Muscle of leg (tissue), 16 donors: ENCODE data around the gene FAM241A. TPM values are rescaled to one million over a fixed set of nuclear protein-coding genes. Genes with fewer than 3 reads are reported as not detected.

Source experiments
- DNase-seq: peaks from one replicate; pipeline ENCODE4 v3.0.0; 2013
- H3K27ac ChIP-seq: one replicate; pipeline ENCODE4 v1.5.1; 2013; ENCODE audit warnings: mild to moderate bottlenecking, low read length, control low read depth
- H3K27me3 ChIP-seq: one replicate; pipeline ENCODE4 v1.6.1; 2013; ENCODE audit warnings: low read length; ENCODE audit not compliant: control insufficient read depth, insufficient read depth
- H3K36me3 ChIP-seq: one replicate; pipeline ENCODE4 v1.6.1; 2013; ENCODE audit warnings: low read length; ENCODE audit not compliant: control insufficient read depth, insufficient read depth
- H3K4me1 ChIP-seq: one replicate; pipeline ENCODE4 v1.6.1; 2013; ENCODE audit warnings: low read length; ENCODE audit not compliant: control insufficient read depth, insufficient read depth
- H3K4me3 ChIP-seq: one replicate; pipeline ENCODE4 v1.5.1; 2013; ENCODE audit warnings: low read length, control low read depth
- H3K9me3 ChIP-seq: replicated peaks from 2 replicates; pipeline ENCODE4 v1.6.1; 2013; ENCODE audit warnings: low read depth, low read length; ENCODE audit not compliant: control insufficient read depth
- WGBS: methylation state at CpG from one replicate; pipeline ENCODE4 v1.1.5; 2013; ENCODE audit warnings: missing lambda C conversion rate; ENCODE audit not compliant: insufficient coverage; 5-methylcytosine and 5-hydroxymethylcytosine counted together
- long read RNA-seq, 11 donors: transcript quantifications; one replicate each; lab custom pipeline, GENCODE V29; 2026
- polyA plus RNA-seq, 8 donors: library from polyadenylated mRNA; unstranded; fragments of 120-200 nt; gene quantifications; one replicate each; pipeline versions ENCODE4 v1.2.1 to v1.2.3, GENCODE V29; 2013; ENCODE audit warnings: inconsistent platforms in 1 of 8, low replicate concordance in 1 of 8; ENCODE audit not compliant: insufficient read length in 8 of 8, insufficient read depth in 1 of 8
- total RNA-seq: library from RNA; stranded (reverse); fragments of 120-200 nt; gene quantifications from one replicate; pipeline ENCODE4 v1.2.4, GENCODE V29; 2013

FAM241A gene
- total RNA-seq (1.9 TPM), polyA plus RNA-seq (1 to 10 TPM; 2.6 to 5.3 (median 4.0) TPM)
- long read RNA-seq, donor 1, full-length matches to known transcripts: 4 of 4 reads
- long read RNA-seq, donor 1, partial matches to known transcripts: 0 of 4 reads
- long read RNA-seq, donor 1, other reads (novel, unspliced or antisense): 0 of 4 reads
- long read RNA-seq, donor 2, full-length matches to known transcripts: 2 of 2 reads
- long read RNA-seq, donor 2, partial matches to known transcripts: 0 of 2 reads
- long read RNA-seq, donor 2, other reads (novel, unspliced or antisense): 0 of 2 reads
- long read RNA-seq, donor 3, full-length matches to known transcripts: 16 of 16 reads
- long read RNA-seq, donor 3, partial matches to known transcripts: 0 of 16 reads
- long read RNA-seq, donor 3, other reads (novel, unspliced or antisense): 0 of 16 reads
- long read RNA-seq, donor 4, full-length matches to known transcripts: 14 of 14 reads
- long read RNA-seq, donor 4, partial matches to known transcripts: 0 of 14 reads
- long read RNA-seq, donor 4, other reads (novel, unspliced or antisense): 0 of 14 reads
- long read RNA-seq, donor 5, full-length matches to known transcripts: 22 of 33 reads
- long read RNA-seq, donor 5, partial matches to known transcripts: 11 of 33 reads
- long read RNA-seq, donor 5, other reads (novel, unspliced or antisense): 0 of 33 reads
- long read RNA-seq, donor 6, full-length matches to known transcripts: 16 of 16 reads
- long read RNA-seq, donor 6, partial matches to known transcripts: 0 of 16 reads
- long read RNA-seq, donor 6, other reads (novel, unspliced or antisense): 0 of 16 reads
- long read RNA-seq, donor 7, full-length matches to known transcripts: 10 of 10 reads
- long read RNA-seq, donor 7, partial matches to known transcripts: 0 of 10 reads
- long read RNA-seq, donor 7, other reads (novel, unspliced or antisense): 0 of 10 reads
- long read RNA-seq, donor 8, full-length matches to known transcripts: 22 of 22 reads
- long read RNA-seq, donor 8, partial matches to known transcripts: 0 of 22 reads
- long read RNA-seq, donor 8, other reads (novel, unspliced or antisense): 0 of 22 reads
- long read RNA-seq, donor 9, full-length matches to known transcripts: 13 of 13 reads
- long read RNA-seq, donor 9, partial matches to known transcripts: 0 of 13 reads
- long read RNA-seq, donor 9, other reads (novel, unspliced or antisense): 0 of 13 reads
- long read RNA-seq, donor 10, full-length matches to known transcripts: 14 of 14 reads
- long read RNA-seq, donor 10, partial matches to known transcripts: 0 of 14 reads
- long read RNA-seq, donor 10, other reads (novel, unspliced or antisense): 0 of 14 reads
- long read RNA-seq, donor 11, full-length matches to known transcripts: 12 of 12 reads
- long read RNA-seq, donor 11, partial matches to known transcripts: 0 of 12 reads
- long read RNA-seq, donor 11, other reads (novel, unspliced or antisense): 0 of 12 reads

GRCh38 chr4:112145326-112145789 is at the start of gene FAM241A:
Gene FAM241A (plus strand): TSS chr4:112145454. CDS start chr4:112145581, 127 bp downstream.
- H3K36me3 ChIP-seq: no peaks in the 10 kb centered on the region
- H3K4me1 ChIP-seq: peaks cover 7% of the 10 kb centered on the region
- under 1% methylated on average over 67 of the region's 70 CpGs for WGBS
- DNase-seq: peak; percentile 88
- no peaks in the 10 kb centered on the region for H3K9me3 ChIP-seq
- peak within 1 kb of the TSS; percentile 72 for H3K4me3 ChIP-seq
- H3K27me3 ChIP-seq: peaks cover 5% of the 10 kb centered on the region
- peak within 1 kb of the TSS; percentile 81 for H3K27ac ChIP-seq

DNA sequence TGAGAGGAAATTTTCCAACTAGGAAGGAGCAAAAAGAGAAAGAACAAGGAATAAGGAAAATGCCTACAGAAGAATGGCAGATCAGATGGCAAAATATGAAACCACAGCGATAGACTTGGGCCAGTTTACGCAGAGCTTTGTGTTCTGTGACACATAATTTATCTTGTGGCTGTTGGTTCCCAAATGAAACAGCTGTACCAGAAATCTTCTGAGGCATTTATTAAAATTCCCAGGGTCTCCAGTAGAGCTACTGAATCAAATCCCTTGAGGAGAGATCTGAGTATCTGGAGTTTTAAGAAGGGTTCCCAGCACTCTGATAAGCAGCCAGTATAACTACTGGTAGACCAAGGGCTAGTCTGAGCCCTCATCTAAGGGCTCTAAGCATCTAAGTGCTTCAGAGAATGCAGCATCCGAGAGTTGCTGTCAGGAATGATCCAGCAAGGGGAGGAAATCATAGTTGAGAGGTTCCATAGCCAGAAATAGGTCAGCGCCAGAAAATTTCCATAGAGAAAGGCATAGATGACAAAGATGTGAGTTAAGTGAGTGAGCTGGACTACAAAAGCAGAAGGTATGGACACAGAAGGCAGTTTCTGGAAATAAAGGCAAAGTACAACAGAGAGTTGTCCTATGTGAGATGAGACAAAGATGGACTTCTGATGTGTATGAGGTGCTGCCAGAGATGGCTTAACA is 46.3 kb upstream of the FAM241A start:
- Histone ChIP-seq H3K27me3 (no peaks in the 10 kb centered on the region), H3K36me3 (no peaks in the 10 kb centered on the region), H3K9me3 (no peaks in the 10 kb centered on the region), H3K4me3 (no peak overlapping the region), H3K4me1 (no peaks in the 10 kb centered on the region), H3K27ac (no peak overlapping the region)
- 52% methylated on average over 4 of the region's 4 CpGs for WGBS
- DNase-seq: no peak

- H3K27me3 ChIP-seq: no peaks in the 10 kb centered on the region
- H3K9me3 ChIP-seq: no peaks in the 10 kb centered on the region
- no peaks in the 10 kb centered on the region for H3K4me1 ChIP-seq
- H3K36me3 ChIP-seq: no peaks in the 10 kb centered on the region
- peak; percentile 78 for DNase-seq
- 83% methylated on average over 1 of the region's 5 CpGs for WGBS
- H3K4me3 ChIP-seq: no peak overlapping the region
- H3K27ac ChIP-seq: no peak overlapping the region
These were observed 45.5 kb upstream of the FAM241A start for GRCh38 chr4:112099701-112100297.

GRCh38 chr4:112102875-112103370 is 42.3 kb upstream of the FAM241A start:
- no peak for DNase-seq
- no peaks in the 10 kb centered on the region for H3K9me3 ChIP-seq
- H3K36me3 ChIP-seq: no peaks in the 10 kb centered on the region
- no peak overlapping the region for H3K4me3 ChIP-seq
- 68% methylated on average over 6 of the region's 6 CpGs for WGBS
- H3K27ac ChIP-seq: no peak overlapping the region
- H3K27me3 ChIP-seq: no peaks in the 10 kb centered on the region
- H3K4me1 ChIP-seq: no peaks in the 10 kb centered on the region

DNA sequence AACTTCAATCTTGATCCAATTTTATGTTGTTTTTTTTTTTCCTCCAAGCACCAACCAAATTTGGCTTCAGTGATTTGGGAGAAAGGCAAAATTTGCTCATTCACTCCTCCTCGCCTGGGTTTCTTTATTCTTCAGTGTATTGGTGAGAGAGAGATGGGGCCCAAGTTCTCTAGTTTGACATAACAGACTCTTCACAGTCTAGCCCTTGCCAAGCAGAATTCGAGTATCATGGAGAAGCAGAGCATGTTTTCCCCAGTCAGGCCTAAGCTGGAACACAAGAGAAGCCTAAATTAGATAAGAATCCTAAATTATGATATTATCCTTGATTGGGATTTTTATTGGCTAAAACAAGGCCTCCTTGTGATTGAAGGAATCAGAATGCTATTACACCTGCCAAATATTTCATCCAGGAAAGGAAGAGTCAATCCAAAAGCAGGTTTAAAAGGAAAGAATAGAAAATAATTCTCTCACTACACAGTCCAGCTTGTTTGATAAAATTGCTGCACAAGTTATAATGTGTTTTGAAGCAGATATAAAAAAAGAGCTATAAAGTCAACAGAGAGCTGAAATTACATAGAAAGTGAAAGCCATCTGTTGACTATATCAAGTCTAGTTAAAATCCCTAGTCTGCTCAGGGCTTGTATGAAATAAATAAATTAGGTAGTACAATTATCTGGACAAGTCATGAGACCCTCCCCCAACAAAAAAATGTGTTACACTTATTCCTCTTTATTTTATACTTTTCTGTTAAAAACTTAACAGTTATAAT is 39.9 kb upstream of the FAM241A start:
- H3K4me3 ChIP-seq: no peak overlapping the region
- no CpG with 5 or more reads among the region's 2 CpGs for WGBS
- H3K27me3 ChIP-seq: no peaks in the 10 kb centered on the region
- no peaks in the 10 kb centered on the region for H3K9me3 ChIP-seq
- no peaks in the 10 kb centered on the region for H3K36me3 ChIP-seq
- no peak for DNase-seq
- no peak overlapping the region for H3K27ac ChIP-seq
- no peaks in the 10 kb centered on the region for H3K4me1 ChIP-seq

DNA sequence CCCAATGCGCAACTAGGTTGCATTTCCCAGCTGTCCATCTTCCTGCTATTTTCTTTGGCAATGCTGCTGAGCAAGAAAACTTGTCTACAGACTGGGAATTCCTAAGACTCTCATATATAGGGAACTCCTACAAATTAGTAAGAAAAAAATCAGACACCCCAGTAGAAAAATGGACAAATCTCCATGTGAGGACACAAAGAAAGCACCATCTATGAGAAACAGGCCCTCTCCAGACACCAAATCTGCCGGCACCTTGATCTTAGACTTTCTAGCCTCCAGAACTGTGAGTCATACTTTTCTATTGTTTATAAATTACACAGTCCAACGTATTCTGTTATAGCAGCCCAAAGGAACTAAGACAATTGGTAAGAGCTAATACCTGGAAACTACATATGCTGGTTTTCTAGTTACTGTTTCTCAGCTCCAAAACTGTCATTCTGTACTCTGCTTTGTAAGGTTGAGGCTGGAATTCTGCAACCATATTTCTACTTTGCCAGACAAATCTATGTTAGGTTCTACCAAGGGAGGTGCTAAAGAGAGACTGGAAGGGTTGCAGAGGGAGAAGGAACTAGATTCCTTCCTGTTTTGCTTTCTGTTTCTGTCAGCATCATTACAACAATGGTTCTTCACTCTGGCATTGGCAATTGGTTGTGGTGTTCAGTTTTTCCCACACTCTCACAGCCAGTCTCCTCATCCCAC is 35.7 kb upstream of the FAM241A start:
- DNase-seq: peak; percentile 33
- Histone ChIP-seq H3K27ac (peak overlapping the region; percentile 63), H3K36me3 (no peaks in the 10 kb centered on the region), H3K9me3 (no peaks in the 10 kb centered on the region), H3K4me1 (no peaks in the 10 kb centered on the region), H3K27me3 (no peaks in the 10 kb centered on the region), H3K4me3 (no peak overlapping the region)
- no CpG with 5 or more reads among the region's 3 CpGs for WGBS

DNA sequence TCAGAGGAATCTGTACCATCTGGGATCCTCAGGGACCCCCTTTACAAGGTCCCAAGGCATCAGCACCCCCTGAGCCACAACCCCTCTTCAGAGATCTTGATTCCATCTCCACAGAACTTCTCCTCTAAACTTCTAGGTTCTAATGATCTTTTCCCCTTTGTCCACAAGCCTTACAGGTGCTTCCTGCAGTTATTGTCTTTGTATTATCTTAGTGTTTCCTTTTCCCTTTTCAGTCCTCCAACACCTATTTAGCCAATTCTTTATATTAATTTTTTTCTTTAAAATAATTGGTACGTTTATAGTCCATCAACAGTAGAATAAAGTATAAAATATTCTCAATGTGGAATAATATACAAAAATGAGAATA is 35.2 kb upstream of the FAM241A start:
- no peak for DNase-seq
- Histone ChIP-seq H3K4me3 (no peak overlapping the region), H3K27me3 (no peaks in the 10 kb centered on the region), H3K4me1 (no peaks in the 10 kb centered on the region), H3K36me3 (no peaks in the 10 kb centered on the region), H3K9me3 (no peaks in the 10 kb centered on the region), H3K27ac (peak overlapping the region; percentile 63)
- no CpG with 5 or more reads among the region's 1 CpG for WGBS

DNA sequence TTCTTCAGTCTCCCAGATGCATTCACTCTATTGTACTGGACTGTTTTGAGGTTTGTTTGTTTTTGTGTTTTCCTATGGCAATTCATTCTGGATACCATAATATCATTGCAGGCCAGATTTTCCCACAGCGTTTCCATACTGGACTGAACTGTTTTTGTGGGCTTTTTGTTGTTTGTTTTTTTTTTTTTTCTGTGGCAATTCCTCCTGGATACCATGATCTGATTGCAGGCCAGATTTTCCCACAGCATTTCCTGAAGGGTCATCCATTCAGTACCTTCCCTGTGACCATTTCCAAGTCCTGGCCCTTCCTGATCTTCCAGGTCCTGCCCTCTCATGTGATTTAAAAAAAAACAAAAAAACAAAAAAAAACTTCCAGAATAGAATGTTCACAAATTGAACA is 33.9 kb upstream of the FAM241A start:
- H3K4me3 ChIP-seq: no peak overlapping the region
- no CpG with 5 or more reads among the region's 1 CpG for WGBS

More for the DNA sequence above, 33.9 kb upstream of the FAM241A start:
- H3K4me1 ChIP-seq: no peaks in the 10 kb centered on the region
- H3K36me3 ChIP-seq: no peaks in the 10 kb centered on the region
- no peak for DNase-seq
- no peak overlapping the region for H3K27ac ChIP-seq
- no peaks in the 10 kb centered on the region for H3K27me3 ChIP-seq
- no peaks in the 10 kb centered on the region for H3K9me3 ChIP-seq
